GM23338 (cell line): ENCODE measurements around the gene TMEM120B. TPM values are rescaled to one million over a fixed set of nuclear protein-coding genes. Genes with fewer than 3 reads are reported as not detected.

Experiments
- ATAC-seq: fragments of 200-7000 bp; cut with Tn5 transposase; 3 replicates; pipeline ENCODE4 v1.9.1; 2020
- DNase-seq: peaks from one replicate; pipeline ENCODE4 v3.0.0-alpha.2; 2015; ENCODE audit warnings: low spot score
- H2AFZ ChIP-seq: fragments of 200-600 bp; sonication (generic); 2 replicates; pipeline ENCODE4 v1.8.0; 2016; ENCODE audit warnings: antibody characterized with exemption, mild to moderate bottlenecking, moderate library complexity
- H3F3A ChIP-seq: fragments of 200-600 bp; sonication (generic); replicated peaks from 2 replicates; pipeline ENCODE4 v1.8.0; 2017; ENCODE audit warnings: antibody characterized with exemption, mixed run types, low read depth
- H3K27ac ChIP-seq: fragments of 200-600 bp; sonication (generic); 2 replicates; pipeline ENCODE4 v1.6.1; 2016; ENCODE audit warnings: low read depth
- H3K27me3 ChIP-seq: fragments of 200-600 bp; sonication (generic); 2 replicates; pipeline ENCODE4 v1.8.0; 2016; ENCODE audit warnings: mild to moderate bottlenecking, mixed run types, moderate library complexity; ENCODE audit not compliant: insufficient read depth
- H3K36me3 ChIP-seq: fragments of 200-600 bp; sonication (generic); 2 replicates; pipeline ENCODE4 v1.8.0; 2016; ENCODE audit warnings: mild to moderate bottlenecking; ENCODE audit not compliant: insufficient read depth
- H3K4me1 ChIP-seq: fragments of 200-600 bp; sonication (generic); 2 replicates; pipeline ENCODE4 v1.8.0; 2016; ENCODE audit warnings: mild to moderate bottlenecking, moderate library complexity; ENCODE audit not compliant: insufficient read depth
- H3K4me2 ChIP-seq: fragments of 200-600 bp; sonication (generic); 2 replicates; pipeline ENCODE4 v1.7.1; 2017; ENCODE audit warnings: mixed run types
- H3K4me3 ChIP-seq: fragments of 200-600 bp; sonication (generic); 2 replicates; pipeline ENCODE4 v1.6.1; 2016; ENCODE audit warnings: mixed run types
- H3K79me2 ChIP-seq: fragments of 200-600 bp; sonication (generic); replicated peaks from 2 replicates; pipeline ENCODE4 v1.8.0; 2017; ENCODE audit warnings: mild to moderate bottlenecking; ENCODE audit not compliant: insufficient read depth
- H3K9me2 ChIP-seq: fragments of 200-600 bp; sonication (generic); 2 replicates; pipeline ENCODE4 v1.8.0; 2017; ENCODE audit not compliant: insufficient read depth
- H4K20me1 ChIP-seq: fragments of 200-600 bp; sonication (generic); replicated peaks from 2 replicates; pipeline ENCODE4 v1.8.0; 2017; ENCODE audit warnings: mild to moderate bottlenecking; ENCODE audit not compliant: insufficient read depth
- H3K27ac Mint-ChIP-seq: 2 replicates; pipeline ENCODE4 v1.8.0; 2020; ENCODE audit warnings: inconsistent platforms, mild to moderate bottlenecking, moderate library complexity, mixed read lengths
- H3K27me3 Mint-ChIP-seq: 3 replicates; pipeline ENCODE4 v1.8.0; 2022; ENCODE audit warnings: low read depth, mild to moderate bottlenecking, moderate library complexity, mixed read lengths, inconsistent platforms; ENCODE audit not compliant: insufficient read depth, poor library complexity
- H3K36me3 Mint-ChIP-seq: 3 replicates; pipeline ENCODE4 v1.8.0; 2021; ENCODE audit warnings: low read depth, mild to moderate bottlenecking, inconsistent platforms, moderate library complexity, mixed read lengths
- H3K4me1 Mint-ChIP-seq: 3 replicates; pipeline ENCODE4 v1.8.0; 2020; ENCODE audit warnings: mild to moderate bottlenecking, inconsistent platforms, mixed read lengths
- H3K4me3 Mint-ChIP-seq: 3 replicates; pipeline ENCODE4 v1.8.0; 2021; ENCODE audit warnings: moderate library complexity, mild to moderate bottlenecking, inconsistent platforms, mixed read lengths
- H3K9me3 Mint-ChIP-seq: 3 replicates; pipeline ENCODE4 v1.8.0; 2020; ENCODE audit warnings: moderate library complexity, mild to moderate bottlenecking, inconsistent platforms, mixed read lengths
- CREB1 ChIP-seq: fragments of 250-450 bp; sonication (Bioruptor Pico); IDR thresholded peaks from 2 replicates; pipeline ENCODE4 v1.5.0; 2020; ENCODE audit warnings: low read depth, mild to moderate bottlenecking, moderate library complexity
- CTCF ChIP-seq, 2 experiments: fragments of 200-600 bp in 1 of 2; sonication (generic) in 1 of 2; conservative IDR thresholded peaks; 2 replicates each; pipeline versions ENCODE4 v1.5.1 to v1.6.1; 2016 to 2017; ENCODE audit warnings: antibody characterized with exemption in 2 of 2, low read depth in 2 of 2, mild to moderate bottlenecking in 2 of 2, moderate library complexity in 1 of 2
- ETS1 ChIP-seq: IDR thresholded peaks from 2 replicates; pipeline ENCODE4 v1.6.1; 2016; ENCODE audit warnings: antibody characterized with exemption
- EZH2 ChIP-seq: fragments of 200-600 bp; sonication (generic); IDR thresholded peaks from one replicate; pipeline ENCODE4 v1.8.0; 2017; ENCODE audit warnings: antibody characterized with exemption, mild to moderate bottlenecking, low read depth; ENCODE audit not compliant: unreplicated experiment
- EZH2phosphoT487 ChIP-seq: fragments of 200-600 bp; sonication (generic); IDR thresholded peaks from one replicate; pipeline ENCODE4 v1.8.1; 2018; ENCODE audit warnings: antibody characterized with exemption; ENCODE audit not compliant: unreplicated experiment
- JUNB ChIP-seq: IDR thresholded peaks from one replicate; pipeline ENCODE4 v1.6.1; 2016; ENCODE audit warnings: antibody characterized with exemption; ENCODE audit not compliant: unreplicated experiment
- POLR2AphosphoS5 ChIP-seq: IDR thresholded peaks from 2 replicates; pipeline ENCODE4 v1.6.1; 2016; ENCODE audit warnings: antibody characterized with exemption, low read depth
- REST ChIP-seq: IDR thresholded peaks from one replicate; pipeline ENCODE4 v1.6.1; 2018; ENCODE audit warnings: antibody characterized with exemption; ENCODE audit not compliant: unreplicated experiment
- STAT1 ChIP-seq: IDR thresholded peaks from one replicate; pipeline ENCODE4 v1.6.1; 2016; ENCODE audit warnings: antibody characterized with exemption; ENCODE audit not compliant: unreplicated experiment
- ZNF462 ChIP-seq: fragments of 250-450 bp; sonication (Bioruptor Pico); IDR thresholded peaks from 2 replicates; pipeline ENCODE4 v1.5.0; 2020; ENCODE audit warnings: mild to moderate bottlenecking, moderate library complexity
- polyA plus RNA-seq: library from polyadenylated mRNA; unstranded; fragments of >200 nt; fragmentation: Nextera tagmentation; extraction: Ambion mirVana; gene quantifications from 2 replicates; pipeline ENCODE4 v1.2.1, GENCODE V29; 2016
- total RNA-seq: library from RNA; depleted of rRNA; stranded (reverse); fragments of >200 nt; shearing (Covaris generic); gene quantifications from 2 replicates; pipeline ENCODE4 v1.2.3, GENCODE V29; 2014

Gene TMEM120B
- total and polyA plus RNA-seq, 2 experiments from 2014 or later: 15.0 to 36.0 TPM

GRCh38 chr12:121787063-121788025 lies 74.8 kb downstream of the TMEM120B start (continued):
- no peak for TF ChIP-seq EZH2phosphoT487

- Histone ChIP-seq H4K20me1 (peaks cover 32% of the 10 kb centered on the region), H3K27ac (no peak overlapping the region), H2AFZ (no peak overlapping the region), H3K27me3 (no peaks in the 10 kb centered on the region), H3K79me2 (no peaks in the 10 kb centered on the region; the same call in 1 of the 2 replicates), H3K36me3 (no peaks in the 10 kb centered on the region), H3K4me2 (no peak overlapping the region), H3K9me2 (no peaks in the 10 kb centered on the region), H3F3A (peaks cover 8% of the 10 kb centered on the region; the same call in 1 of the 2 replicates), H3K4me3 (no peak overlapping the region), H3K4me1 (peaks cover 7% of the 10 kb centered on the region; the same call in 1 of the 2 replicates)
- Mint-ChIP-seq H3K9me3 (no peaks in the 10 kb centered on the region), H3K36me3 (0 out of 3 replicates have a peak, but pooled peaks cover 6% of the 10 kb centered on the region), H3K4me3 (no peak overlapping the region), H3K4me1 (peaks cover 14% of the 10 kb centered on the region), H3K27ac (no peak overlapping the region), H3K27me3 (peaks cover 21% of the 10 kb centered on the region)
- ATAC-seq (no peak), DNase-seq (no peak)
- TF ChIP-seq ETS1 (no peak), STAT1 (no peak), REST (no peak), ZNF462 (CRISPR knock-in tag) (no peak), JUNB (no peak), EZH2 (no peak), POLR2AphosphoS5 (no peak), CREB1 (CRISPR knock-in tag) (no peak), CTCF (conservative IDR thresholded peaks at IDR 0.05; ENCODE audit: low read depth in 2 of 2) (no peak)
These were observed 75.7 kb downstream of the TMEM120B start for GRCh38 chr12:121788176-121788818.
